Neural progenitor cell (in vitro differentiated cells): ENCODE data around the gene ACBD6.

Source experiments
- CTCF ChIP-seq: fragments of 200-600 bp; sonication (generic); IDR thresholded peaks from 2 replicates; pipeline ENCODE4 v1.5.1; 2017; ENCODE audit warnings: antibody characterized with exemption, mild to moderate bottlenecking
- EZH2phosphoT487 ChIP-seq: fragments of 200-600 bp; sonication (generic); IDR thresholded peaks from 2 replicates; pipeline ENCODE4 v1.6.1; 2017; ENCODE audit warnings: antibody characterized with exemption

DNA sequence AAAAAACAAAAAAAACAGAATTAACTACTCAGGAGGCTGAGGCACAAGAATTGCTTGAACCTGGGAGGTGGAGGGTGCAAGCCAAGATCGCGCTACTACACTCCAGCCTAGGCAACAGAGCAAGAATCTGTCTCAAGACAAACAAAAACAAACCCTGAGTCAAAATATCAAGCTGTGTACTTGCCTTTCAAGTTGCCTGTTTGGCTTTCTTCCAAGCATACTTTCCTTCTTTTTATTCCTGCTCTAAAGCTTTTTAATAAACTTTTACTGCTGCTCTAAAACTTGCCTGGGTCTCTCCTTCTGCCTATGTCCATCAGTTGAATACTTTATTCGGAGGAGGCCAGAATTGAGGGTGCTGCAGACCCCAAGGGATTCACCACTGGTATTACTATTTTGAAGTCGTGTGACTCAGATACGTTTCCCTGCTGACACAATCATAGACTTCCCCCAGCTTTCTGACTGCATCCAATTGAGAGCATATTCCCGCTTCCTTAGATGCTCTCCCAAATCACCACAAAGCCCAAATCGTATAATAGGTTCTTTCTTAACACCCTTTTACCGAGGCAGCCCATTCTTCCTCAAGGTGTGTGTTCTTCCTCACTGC, 3.5 kb upstream of the ACBD6 start:
- no peak for TF ChIP-seq EZH2phosphoT487
- no peak for TF ChIP-seq CTCF
